Measurements from ENCODE around the gene INPP5F. TPM values are rescaled to one million over a fixed set of nuclear protein-coding genes. Genes with fewer than 3 reads are reported as not detected.
A peak's percentile ranks its signal among the peaks of the same experiment; 100 is the strongest.

The INPP5F gene
- total RNA-seq, 1 experiment from 2014 or later: 14.9 TPM

- no peaks in the 10 kb centered on the region for H3K36me3 Mint-ChIP-seq (ENCODE audit: insufficient read depth, unreplicated experiment)
- no peak overlapping the region for H3K27ac Mint-ChIP-seq (ENCODE audit: low read depth, unreplicated experiment)
- DNase-seq (ENCODE audit: unreplicated experiment): no peak
- H3K9me3 Mint-ChIP-seq (ENCODE audit: unreplicated experiment): no peaks in the 10 kb centered on the region
- ChIA-PET CTCF (interaction anchor here (0.6 to 1.2 kb wide), 2 partner anchors 68 to 69 kb away, joined by 3 to 7 read pairs; no protein-coding TSS in a partner anchor), POLR2A (interaction anchor here (1.0 kb wide), 1 partner anchor 29 kb away, joined by 5 read pairs; the partner anchor contains the start of gene INPP5F)
- H3K27me3 Mint-ChIP-seq (ENCODE audit: insufficient read depth, unreplicated experiment): no peaks in the 10 kb centered on the region
- BruUV-seq (replicated peaks): no TSS peak
- H3K4me1 Mint-ChIP-seq (ENCODE audit: insufficient read depth, unreplicated experiment): peaks cover 11% of the 10 kb centered on the region
- no peak overlapping the region for H3K4me3 Mint-ChIP-seq (ENCODE audit: unreplicated experiment)
- no peak for TF ChIP-seq CTCF (IDR thresholded peaks at IDR 0.05; ENCODE audit: unreplicated experiment)
- intact Hi-C loops (cut with micrococcal nuclease): no loop called here
Observed at GRCh38 chr10:119754936-119755335, 29.1 kb downstream of the INPP5F start.

- no TSS peak for BruUV-seq (replicated peaks)
- ChIA-PET POLR2A (interaction anchor here (1.0 kb wide), 1 partner anchor 30 kb away, joined by 5 read pairs; the partner anchor contains the start of gene INPP5F), CTCF (interaction anchor here (0.6 to 1.2 kb wide), 2 partner anchors 68 to 69 kb away, joined by 3 to 7 read pairs; no protein-coding TSS in a partner anchor)
- Mint-ChIP-seq H3K4me3 (ENCODE audit: unreplicated experiment) (no peak overlapping the region), H3K27me3 (ENCODE audit: insufficient read depth, unreplicated experiment) (no peaks in the 10 kb centered on the region), H3K9me3 (ENCODE audit: unreplicated experiment) (no peaks in the 10 kb centered on the region), H3K36me3 (ENCODE audit: insufficient read depth, unreplicated experiment) (no peaks in the 10 kb centered on the region), H3K27ac (ENCODE audit: low read depth, unreplicated experiment) (no peak overlapping the region), H3K4me1 (ENCODE audit: insufficient read depth, unreplicated experiment) (peaks cover 9% of the 10 kb centered on the region)
- intact Hi-C loops (cut with micrococcal nuclease): no loop called here
- no peak for DNase-seq (ENCODE audit: unreplicated experiment)
- TF ChIP-seq CTCF (IDR thresholded peaks at IDR 0.05; ENCODE audit: unreplicated experiment): no peak
Observed at GRCh38 chr10:119755446-119755845, 29.6 kb downstream of the INPP5F start.

GRCh38 chr10:119758448-119759195, 32.8 kb downstream of the INPP5F start:
- intact Hi-C loops (cut with micrococcal nuclease): no loop called here
- Mint-ChIP-seq H3K4me1 (ENCODE audit: insufficient read depth, unreplicated experiment) (peaks cover 12% of the 10 kb centered on the region), H3K27me3 (ENCODE audit: insufficient read depth, unreplicated experiment) (no peaks in the 10 kb centered on the region), H3K36me3 (ENCODE audit: insufficient read depth, unreplicated experiment) (no peaks in the 10 kb centered on the region), H3K27ac (ENCODE audit: low read depth, unreplicated experiment) (no peak overlapping the region), H3K9me3 (ENCODE audit: unreplicated experiment) (no peaks in the 10 kb centered on the region), H3K4me3 (ENCODE audit: unreplicated experiment) (no peak overlapping the region)
- BruUV-seq (replicated peaks): no TSS peak
- CTCF ChIA-PET: interaction anchor here (0.6 to 4.5 kb wide), 4 partner anchors 9 to 463 kb away, joined by 3 to 47 read pairs (median 3); no protein-coding TSS in a partner anchor
- no peak for DNase-seq (ENCODE audit: unreplicated experiment)
- TF ChIP-seq CTCF (IDR thresholded peaks at IDR 0.05; ENCODE audit: unreplicated experiment): no peak
- POLR2A ChIA-PET: interaction anchor here (2.6 kb wide), 1 partner anchor 11 kb away, joined by 15 read pairs; no protein-coding TSS in a partner anchor

DNA sequence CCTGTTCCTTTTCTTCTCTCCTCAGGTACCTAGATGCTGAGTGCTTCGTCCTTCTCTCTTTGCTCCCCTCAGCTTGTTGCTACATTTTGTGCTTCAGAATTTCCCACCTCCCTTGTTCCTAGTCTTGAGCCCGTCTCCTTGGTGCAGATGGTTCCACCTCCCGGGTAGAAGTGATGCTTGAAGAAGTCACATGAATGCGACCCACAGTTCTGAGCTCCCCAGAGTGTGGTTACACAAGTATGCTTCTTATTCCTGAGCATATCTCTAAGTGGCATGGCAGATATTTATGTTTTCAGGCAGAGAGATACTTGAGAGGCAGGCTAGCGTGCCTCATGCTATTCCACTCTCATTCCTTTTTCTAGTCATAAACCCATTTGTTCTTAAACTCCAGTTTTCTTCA, 34.0 kb downstream of the INPP5F start:
- DNase-seq (ENCODE audit: unreplicated experiment): no peak
- BruUV-seq (replicated peaks): no TSS peak
- ChIA-PET CTCF (interaction anchor here (0.9 to 4.5 kb wide), 3 partner anchors 10 to 100 kb away, joined by 3 to 47 read pairs (median 4); no protein-coding TSS in a partner anchor), POLR2A (interaction anchor here (0.6 to 2.6 kb wide), 6 partner anchors 10 to 797 kb away, joined by 3 to 15 read pairs (median 5); partner anchors contain the start of gene INPP5F)
- intact Hi-C loops (cut with micrococcal nuclease): no loop called here
- Mint-ChIP-seq H3K9me3 (ENCODE audit: unreplicated experiment) (no peaks in the 10 kb centered on the region), H3K27me3 (ENCODE audit: insufficient read depth, unreplicated experiment) (no peaks in the 10 kb centered on the region), H3K27ac (ENCODE audit: low read depth, unreplicated experiment) (peak overlapping the region; percentile 21), H3K4me1 (ENCODE audit: insufficient read depth, unreplicated experiment) (peaks cover 13% of the 10 kb centered on the region), H3K4me3 (ENCODE audit: unreplicated experiment) (no peak overlapping the region), H3K36me3 (ENCODE audit: insufficient read depth, unreplicated experiment) (no peaks in the 10 kb centered on the region)
- no peak for TF ChIP-seq CTCF (IDR thresholded peaks at IDR 0.05; ENCODE audit: unreplicated experiment)
